ENCODE data around the gene ZNF581. TPM values are rescaled to one million over a fixed set of nuclear protein-coding genes. Genes with fewer than 3 reads are reported as not detected.
A peak's percentile ranks its signal among the peaks of the same experiment; 100 is the strongest.

Gene ZNF581
- polyA plus RNA-seq, 3 donors = 25.1 to 31.6 (median 29.4) TPM

GRCh38 chr19:55641426-55642152 lies 1.9 kb upstream of the ZNF581 start:
- peaks cover 0 to 7% (median 3%) of the 10 kb centered on the region in 7 donors for H3K9me3 Mint-ChIP-seq

More at GRCh38 chr19:55641426-55642152, 1.9 kb upstream of the ZNF581 start:
- Mint-ChIP-seq H3K4me1 (peaks cover 62% of the 10 kb centered on the region), H3K36me3 (peaks cover 19 to 29% of the 10 kb centered on the region in 2 donors), H3K4me3 (peak overlapping the region; percentile 88 to 97), H3K27ac (peak overlapping the region; percentile 40 to 88 (median 83)), H3K27me3 (ENCODE audit: low read depth in 3 of 3) (peaks cover 4 to 20% (median 20%) of the 10 kb centered on the region in 3 donors)
- H3K4me1 ChIP-seq (ENCODE audit: control insufficient read depth in 1 of 2, insufficient read depth in 2 of 2, low read length in 2 of 2) = peaks cover 47 to 63% of the 10 kb centered on the region in 2 donors
- peak overlapping the region; percentile 67 to 83 (median 71) for H3K4me3 ChIP-seq (replicated peaks in 1 of 3; ENCODE audit: low read depth in 2 of 3, low read length in 3 of 3)
- peak in 1 of 3 donors; percentile 48 for DNase-seq
- peaks cover 0 to 3% of the 10 kb centered on the region in 2 donors for H3K9me3 ChIP-seq (replicated peaks in 1 of 2; ENCODE audit: control insufficient read depth in 1 of 2, insufficient read depth in 1 of 2, low read length in 2 of 2)
- H3K27ac ChIP-seq (ENCODE audit: low read depth in 1 of 2, low read length in 2 of 2) = peak overlapping the region; percentile 60 to 80
- intact Hi-C loops (cut with micrococcal nuclease) = loop anchor here in 1 of 2 donors (5.0 kb wide), 1 partner anchor 34 kb away; the partner anchor contains the start of gene ZNF865
- H3K79me2 ChIP-seq (ENCODE audit: insufficient read depth, low read length) = peaks cover 47% of the 10 kb centered on the region
- H4K20me1 ChIP-seq (ENCODE audit: insufficient read depth, low read length) = peaks cover 16% of the 10 kb centered on the region
- no peak for TF ChIP-seq CTCF (IDR thresholded peaks at IDR 0.05)
- H3K36me3 ChIP-seq (replicated peaks in 1 of 2; ENCODE audit: control insufficient read depth in 1 of 2, insufficient read depth in 2 of 2, low read length in 2 of 2) = peaks cover 11 to 13% of the 10 kb centered on the region in 2 donors
- H3K27me3 ChIP-seq (ENCODE audit: control insufficient read depth in 2 of 2, insufficient read depth in 2 of 2, low read length in 2 of 2) = peaks cover 0 to 5% of the 10 kb centered on the region in 2 donors
- H3K9ac ChIP-seq (ENCODE audit: insufficient read depth, low read length, poor library complexity, severe bottlenecking) = peak overlapping the region; percentile 72
- peak overlapping the region; percentile 82 for H2AFZ ChIP-seq (ENCODE audit: insufficient read depth, low read depth, low read length, poor library complexity, severe bottlenecking)
- H3K4me2 ChIP-seq (replicated peaks; ENCODE audit: extremely low read depth, low read length, poor library complexity, severe bottlenecking) = peak overlapping the region; percentile 96
- under 1% methylated on average over 20 of the region's 25 CpGs for WGBS (ENCODE audit: insufficient coverage)

All from CD14-positive monocyte (primary cell).